Measurements from ENCODE around the gene SLFNL1. TPM values are rescaled to one million over a fixed set of nuclear protein-coding genes. Genes with fewer than 3 reads are reported as not detected.

Gene SLFNL1
- total and polyA plus RNA-seq, 2 donors (not counting 1 experiment from before 2014, with no cell fraction given): 0.01 to 0.66 TPM

DNA sequence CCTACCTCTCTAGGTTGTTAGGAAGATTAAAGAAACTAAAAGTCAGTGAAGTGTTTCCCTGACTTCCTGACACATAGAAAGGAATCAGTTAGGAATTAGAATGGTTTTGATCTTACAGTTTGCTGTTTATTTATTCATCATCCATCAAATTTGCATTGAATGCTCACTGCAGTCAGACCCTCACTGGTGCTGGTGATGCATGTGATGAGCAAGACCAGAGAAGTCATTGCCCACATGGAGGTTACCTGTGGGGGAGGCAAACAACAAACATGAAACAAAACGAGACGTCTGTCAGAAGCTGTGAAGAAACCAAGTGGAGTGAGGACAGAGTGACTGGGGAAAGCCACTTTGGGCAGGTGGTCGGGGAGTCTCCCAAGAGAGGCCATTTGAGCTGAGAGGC, 35.6 kb downstream of the SLFNL1 start:
- TF ChIP-seq, protein P1, sequence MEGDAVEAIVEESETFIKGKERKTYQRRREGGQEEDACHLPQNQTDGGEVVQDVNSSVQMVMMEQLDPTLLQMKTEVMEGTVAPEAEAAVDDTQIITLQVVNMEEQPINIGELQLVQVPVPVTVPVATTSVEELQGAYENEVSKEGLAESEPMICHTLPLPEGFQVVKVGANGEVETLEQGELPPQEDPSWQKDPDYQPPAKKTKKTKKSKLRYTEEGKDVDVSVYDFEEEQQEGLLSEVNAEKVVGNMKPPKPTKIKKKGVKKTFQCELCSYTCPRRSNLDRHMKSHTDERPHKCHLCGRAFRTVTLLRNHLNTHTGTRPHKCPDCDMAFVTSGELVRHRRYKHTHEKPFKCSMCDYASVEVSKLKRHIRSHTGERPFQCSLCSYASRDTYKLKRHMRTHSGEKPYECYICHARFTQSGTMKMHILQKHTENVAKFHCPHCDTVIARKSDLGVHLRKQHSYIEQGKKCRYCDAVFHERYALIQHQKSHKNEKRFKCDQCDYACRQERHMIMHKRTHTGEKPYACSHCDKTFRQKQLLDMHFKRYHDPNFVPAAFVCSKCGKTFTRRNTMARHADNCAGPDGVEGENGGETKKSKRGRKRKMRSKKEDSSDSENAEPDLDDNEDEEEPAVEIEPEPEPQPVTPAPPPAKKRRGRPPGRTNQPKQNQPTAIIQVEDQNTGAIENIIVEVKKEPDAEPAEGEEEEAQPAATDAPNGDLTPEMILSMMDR (conservative IDR thresholded peaks at IDR 0.05 in 1 of 2, IDR thresholded peaks at IDR 0.05 in 1 of 2; ENCODE audit: low read depth in 1 of 2, low read length in 2 of 2): no peak
- no peak for TF ChIP-seq EZH2 (IDR thresholded peaks at IDR 0.05; ENCODE audit: low read length, missing control alignments)
- H3K9me3 ChIP-seq (ENCODE audit: control insufficient read depth, insufficient read depth, low read depth, low read length): no peaks in the 10 kb centered on the region
- peaks cover 34% of the 10 kb centered on the region for H3K79me2 ChIP-seq (ENCODE audit: control insufficient read depth, insufficient read depth, low read length)
- no peak for DNase-seq (ENCODE audit: low read depth in 2 of 2)
- no peak overlapping the region for H2AFZ ChIP-seq (ENCODE audit: low read length)
- H3K27me3 ChIP-seq (ENCODE audit: control insufficient read depth, insufficient read depth, low read length): no peaks in the 10 kb centered on the region
- no peaks in the 10 kb centered on the region for H4K20me1 ChIP-seq (ENCODE audit: control insufficient read depth, extremely low read depth, insufficient read depth, low read length)
- H3K9ac ChIP-seq (ENCODE audit: insufficient read depth, low read length): no peak overlapping the region
- H3K4me1 ChIP-seq (ENCODE audit: control insufficient read depth, extremely low read depth, insufficient read depth, low read length): peaks cover 10% of the 10 kb centered on the region
- peaks cover 21% of the 10 kb centered on the region for H3K36me3 ChIP-seq (ENCODE audit: control insufficient read depth, insufficient read depth, low read length)
- no peak overlapping the region for H3K27ac ChIP-seq (ENCODE audit: insufficient read depth, low read length)
- no peak overlapping the region for H3K4me3 ChIP-seq (replicated peaks in 1 of 4; ENCODE audit: control extremely low read depth in 1 of 4, insufficient read depth in 1 of 4, low read depth in 3 of 4, low read length in 4 of 4)
- H3K4me2 ChIP-seq (ENCODE audit: extremely low read depth, insufficient read depth, low read length): no peak overlapping the region

DNA sequence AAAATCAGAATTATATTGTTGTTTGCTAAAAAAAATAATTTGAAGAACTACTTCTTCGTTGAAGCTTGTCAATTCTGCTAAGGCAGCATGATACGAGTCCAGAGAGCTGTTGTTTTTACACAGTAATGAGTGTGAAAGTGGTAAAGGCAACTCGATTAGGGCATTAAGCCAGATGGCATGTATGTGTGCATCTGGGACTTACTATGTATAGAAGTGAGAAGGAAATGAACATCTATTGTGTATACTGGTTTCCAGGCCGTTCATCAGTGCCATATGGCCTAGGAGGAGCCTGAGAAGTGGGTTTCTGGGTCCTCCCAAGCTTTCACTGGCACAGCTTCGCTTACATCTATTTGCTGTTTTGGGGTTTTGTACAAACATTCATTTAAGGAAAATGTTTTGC, 36.4 kb downstream of the SLFNL1 start:
- no peak for TF ChIP-seq EZH2 (IDR thresholded peaks at IDR 0.05; ENCODE audit: low read length, missing control alignments)
- Histone ChIP-seq H3K27ac (ENCODE audit: insufficient read depth, low read length) (no peak overlapping the region), H3K9ac (ENCODE audit: insufficient read depth, low read length) (no peak overlapping the region), H3K36me3 (ENCODE audit: control insufficient read depth, insufficient read depth, low read length) (peaks cover 18% of the 10 kb centered on the region), H3K4me3 (replicated peaks in 1 of 4; ENCODE audit: control extremely low read depth in 1 of 4, insufficient read depth in 1 of 4, low read depth in 3 of 4, low read length in 4 of 4) (no peak overlapping the region), H3K4me2 (ENCODE audit: extremely low read depth, insufficient read depth, low read length) (no peak overlapping the region), H4K20me1 (ENCODE audit: control insufficient read depth, extremely low read depth, insufficient read depth, low read length) (no peaks in the 10 kb centered on the region), H2AFZ (ENCODE audit: low read length) (no peak overlapping the region), H3K27me3 (ENCODE audit: control insufficient read depth, insufficient read depth, low read length) (no peaks in the 10 kb centered on the region), H3K4me1 (ENCODE audit: control insufficient read depth, extremely low read depth, insufficient read depth, low read length) (peaks cover 14% of the 10 kb centered on the region), H3K9me3 (ENCODE audit: control insufficient read depth, insufficient read depth, low read depth, low read length) (no peaks in the 10 kb centered on the region), H3K79me2 (ENCODE audit: control insufficient read depth, insufficient read depth, low read length) (peaks cover 41% of the 10 kb centered on the region)
- no peak for DNase-seq (ENCODE audit: low read depth in 2 of 2)

DNA sequence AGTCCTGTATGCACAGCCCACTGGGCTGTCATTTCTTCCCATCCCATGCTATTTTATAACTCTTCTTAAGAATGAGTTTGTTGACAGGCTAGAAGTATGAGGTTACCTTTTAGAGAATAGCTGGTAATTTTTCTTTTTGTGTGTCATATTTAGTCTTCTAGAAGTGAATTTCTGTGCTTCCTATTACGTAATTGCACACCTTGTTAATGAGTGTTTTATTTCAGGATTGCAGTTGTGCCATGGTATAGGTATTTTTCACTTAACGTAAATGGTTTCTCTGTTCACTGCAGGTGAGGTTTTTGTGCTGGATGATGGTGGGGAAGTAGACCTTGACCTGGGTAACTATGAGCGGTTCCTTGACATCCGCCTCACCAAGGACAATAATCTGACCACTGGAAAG, 37.0 kb downstream of the SLFNL1 start:
- Histone ChIP-seq H3K36me3 (ENCODE audit: control insufficient read depth, insufficient read depth, low read length) (peaks cover 18% of the 10 kb centered on the region), H3K9me3 (ENCODE audit: control insufficient read depth, insufficient read depth, low read depth, low read length) (no peaks in the 10 kb centered on the region), H3K4me3 (replicated peaks in 1 of 4; ENCODE audit: control extremely low read depth in 1 of 4, insufficient read depth in 1 of 4, low read depth in 3 of 4, low read length in 4 of 4) (no peak overlapping the region), H3K4me1 (ENCODE audit: control insufficient read depth, extremely low read depth, insufficient read depth, low read length) (peaks cover 14% of the 10 kb centered on the region), H4K20me1 (ENCODE audit: control insufficient read depth, extremely low read depth, insufficient read depth, low read length) (no peaks in the 10 kb centered on the region), H3K27ac (ENCODE audit: insufficient read depth, low read length) (no peak overlapping the region), H3K27me3 (ENCODE audit: control insufficient read depth, insufficient read depth, low read length) (no peaks in the 10 kb centered on the region), H3K79me2 (ENCODE audit: control insufficient read depth, insufficient read depth, low read length) (peaks cover 43% of the 10 kb centered on the region), H3K9ac (ENCODE audit: insufficient read depth, low read length) (no peak overlapping the region), H3K4me2 (ENCODE audit: extremely low read depth, insufficient read depth, low read length) (no peak overlapping the region), H2AFZ (ENCODE audit: low read length) (no peak overlapping the region)
- TF ChIP-seq, protein P1 (conservative IDR thresholded peaks at IDR 0.05 in 1 of 2, IDR thresholded peaks at IDR 0.05 in 1 of 2; ENCODE audit: low read depth in 1 of 2, low read length in 2 of 2): no peak
- no peak for TF ChIP-seq EZH2 (IDR thresholded peaks at IDR 0.05; ENCODE audit: low read length, missing control alignments)
- DNase-seq (ENCODE audit: low read depth in 2 of 2): no peak
